Activated CD4-positive, alpha-beta T cell treated with anti-CD3 and anti-CD28 coated beads, Interleukin-2, Interleukin-4, amounts not matched to agents 100 ng/mL and 50 ng/mL, durations not matched to agents 16 hours and 8 hours (primary cell): ENCODE results near the gene COX5A.

Experiments used
- DNase-seq: peaks from one replicate; pipeline ENCODE4 v3.0.0-alpha.2; 2020; ENCODE audit warnings: low spot score

Gene COX5A

DNA sequence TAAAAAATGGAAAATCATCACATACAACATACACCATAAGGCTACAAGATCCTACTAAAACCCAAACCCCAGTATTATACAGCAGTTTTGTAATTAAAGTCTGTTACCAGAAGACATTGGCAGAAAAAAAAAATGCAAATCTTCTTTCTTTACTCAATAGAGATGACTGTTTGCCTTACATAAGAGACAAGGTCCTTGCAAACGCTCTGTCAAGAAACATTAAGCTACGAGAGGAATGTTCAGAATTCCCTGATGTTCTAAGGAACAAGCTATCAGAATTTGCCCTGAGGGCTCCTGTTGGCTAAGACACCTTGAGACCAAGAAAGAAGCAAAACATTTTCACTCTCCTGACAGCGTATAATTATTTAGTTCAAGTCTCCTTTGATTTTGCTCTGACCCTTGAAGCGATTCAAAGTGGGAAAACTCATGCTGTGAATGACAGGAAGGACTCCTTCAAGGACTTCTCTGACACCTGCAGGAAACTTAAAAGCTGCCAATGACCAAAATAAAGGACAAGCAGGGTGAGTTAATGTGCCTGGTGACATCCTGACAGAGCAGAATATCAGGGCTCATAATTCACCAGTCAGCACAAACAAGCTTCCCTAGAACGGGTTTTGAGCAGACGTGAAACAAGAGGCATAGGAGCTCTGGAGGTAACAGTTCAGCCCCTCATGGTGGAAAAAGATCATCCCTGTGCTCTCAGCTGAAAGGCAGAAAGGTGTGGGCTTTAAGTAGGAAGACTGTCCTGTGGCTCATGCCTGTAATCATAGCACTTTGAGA is 67.2 kb downstream of the COX5A start:
- DNase-seq, result no peak
